Esophagus muscularis mucosa (tissue), 4 donors: Measurements from ENCODE around the gene ATP2B1.

Source experiments
- EP300 ChIP-seq: sonication (generic); formaldehyde crosslinking; IDR thresholded peaks from one replicate; pipeline ENCODE4 v1.6.1; 2017; ENCODE audit warnings: antibody characterized with exemption
- POLR2A ChIP-seq: fragments of 450-650 bp; IDR thresholded peaks from one replicate; pipeline ENCODE4 v1.6.1; 2017; ENCODE audit warnings: antibody characterized with exemption, moderate library complexity, mild to moderate bottlenecking, low read depth
- TF ChIP-seq, protein P1 (sequence below), 3 experiments: fragments of 200-600 bp in 2 of 3; fragments of 450-650 bp in 1 of 3; sonication (generic) in 2 of 3; IDR thresholded peaks; one replicate each; pipeline ENCODE4 v1.5.1; 2017 to 2019; ENCODE audit warnings: antibody characterized with exemption in 3 of 3, mild to moderate bottlenecking in 2 of 3, moderate library complexity in 1 of 3

- TF ChIP-seq POLR2A = no peak
- TF ChIP-seq, protein P1, sequence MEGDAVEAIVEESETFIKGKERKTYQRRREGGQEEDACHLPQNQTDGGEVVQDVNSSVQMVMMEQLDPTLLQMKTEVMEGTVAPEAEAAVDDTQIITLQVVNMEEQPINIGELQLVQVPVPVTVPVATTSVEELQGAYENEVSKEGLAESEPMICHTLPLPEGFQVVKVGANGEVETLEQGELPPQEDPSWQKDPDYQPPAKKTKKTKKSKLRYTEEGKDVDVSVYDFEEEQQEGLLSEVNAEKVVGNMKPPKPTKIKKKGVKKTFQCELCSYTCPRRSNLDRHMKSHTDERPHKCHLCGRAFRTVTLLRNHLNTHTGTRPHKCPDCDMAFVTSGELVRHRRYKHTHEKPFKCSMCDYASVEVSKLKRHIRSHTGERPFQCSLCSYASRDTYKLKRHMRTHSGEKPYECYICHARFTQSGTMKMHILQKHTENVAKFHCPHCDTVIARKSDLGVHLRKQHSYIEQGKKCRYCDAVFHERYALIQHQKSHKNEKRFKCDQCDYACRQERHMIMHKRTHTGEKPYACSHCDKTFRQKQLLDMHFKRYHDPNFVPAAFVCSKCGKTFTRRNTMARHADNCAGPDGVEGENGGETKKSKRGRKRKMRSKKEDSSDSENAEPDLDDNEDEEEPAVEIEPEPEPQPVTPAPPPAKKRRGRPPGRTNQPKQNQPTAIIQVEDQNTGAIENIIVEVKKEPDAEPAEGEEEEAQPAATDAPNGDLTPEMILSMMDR (IDR thresholded peaks at IDR 0.05) = no peak
- no peak for TF ChIP-seq EP300
Observed at GRCh38 chr12:89551747-89552146, 156.9 kb downstream of the ATP2B1 start.
